Tibial nerve (tissue), 4 donors: ENCODE results near the gene S1PR2. TPM values are rescaled to one million over a fixed set of nuclear protein-coding genes. Genes with fewer than 3 reads are reported as not detected.

Experiments
- DNase-seq, 2 donors: peaks; one replicate each; pipeline ENCODE4 v3.0.0-alpha.2; 2019; ENCODE audit warnings: low spot score in 2 of 2
- H3K27ac ChIP-seq, 4 donors: fragments of 200-600 bp; sonication (generic) in 3 of 4; one replicate each; pipeline ENCODE4 v1.5.1; 2017 to 2019; ENCODE audit warnings: mild to moderate bottlenecking in 1 of 4
- H3K27me3 ChIP-seq, 2 donors: fragments of 200-600 bp; sonication (generic) in 1 of 2; one replicate each; pipeline versions ENCODE4 v1.5.1 to v1.6.0; 2017 to 2019
- H3K36me3 ChIP-seq, 3 donors: fragments of 200-600 bp; sonication (generic); one replicate each; pipeline ENCODE4 v1.5.1; 2018 to 2019
- H3K4me1 ChIP-seq, 4 donors: fragments of 200-600 bp; sonication (generic) in 3 of 4; one replicate each; pipeline ENCODE4 v1.5.1; 2017 to 2019
- H3K4me3 ChIP-seq, 4 donors: fragments of 200-600 bp; sonication (generic) in 3 of 4; one replicate each; pipeline ENCODE4 v1.5.1; 2017 to 2019; ENCODE audit warnings: mild to moderate bottlenecking in 1 of 4, moderate library complexity in 1 of 4
- H3K9me3 ChIP-seq, 4 donors: fragments of 200-600 bp; sonication (generic) in 3 of 4; one replicate each; pipeline ENCODE4 v1.5.1; 2017 to 2019
- EP300 ChIP-seq, 2 donors: sonication (generic); formaldehyde crosslinking; IDR thresholded peaks; one replicate each; pipeline ENCODE4 v1.6.1; 2017; ENCODE audit warnings: antibody characterized with exemption in 2 of 2, mild to moderate bottlenecking in 1 of 2
- POLR2A ChIP-seq, 2 donors: fragments of 450-650 bp; IDR thresholded peaks; one replicate each; pipeline ENCODE4 v1.6.1; 2017; ENCODE audit warnings: antibody characterized with exemption in 2 of 2, mild to moderate bottlenecking in 2 of 2, moderate library complexity in 2 of 2
- WGBS, 2 donors: methylation state at CpG; one replicate each; pipeline ENCODE4 v1.1.5; 2018; 5-methylcytosine and 5-hydroxymethylcytosine counted together
- total RNA-seq, 4 donors: library from RNA; depleted of rRNA; stranded (reverse); fragments of >200 nt; gene quantifications; one replicate each; pipeline ENCODE4 v1.1.0, GENCODE V29; 2016
- TF ChIP-seq, protein P1 (sequence below), 5 experiments: fragments of 200-600 bp in 3 of 5; fragments of 450-650 bp in 2 of 5; sonication (generic) in 3 of 5; IDR thresholded peaks; one replicate each; pipeline ENCODE4 v1.5.1; 2016 to 2019; ENCODE audit warnings: antibody characterized with exemption in 5 of 5, mild to moderate bottlenecking in 3 of 5, moderate library complexity in 2 of 5

Gene S1PR2
- total RNA-seq, 4 donors from 2014 or later = 11.6 to 13.3 (median 12.2) TPM

DNA sequence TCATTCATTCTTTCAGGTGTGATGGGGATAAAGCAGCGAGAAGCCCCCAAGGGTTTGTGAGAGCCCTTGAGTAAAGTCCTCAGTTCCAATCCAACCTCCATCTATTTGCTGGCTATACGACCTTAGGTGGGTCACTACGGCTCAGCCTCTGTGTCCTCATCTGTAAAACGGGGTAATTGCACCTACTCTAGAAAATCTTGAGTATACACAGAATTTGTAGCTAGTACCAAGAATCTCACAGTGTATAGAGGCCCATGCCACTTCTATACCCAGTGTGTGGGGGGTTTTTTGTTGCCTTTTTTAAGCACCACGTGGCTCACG, 36.0 kb downstream of the S1PR2 start:
- peak overlapping the region; percentile 77 to 95 (median 92) for H3K4me3 ChIP-seq
- H3K9me3 ChIP-seq = no peaks in the 10 kb centered on the region
- DNase-seq = no peak
- H3K4me1 ChIP-seq = peaks cover 0 to 63% (median 19%) of the 10 kb centered on the region in 4 donors
- peak overlapping the region; percentile 76 to 91 (median 86) for H3K27ac ChIP-seq
- peaks cover 0 to 8% (median 0%) of the 10 kb centered on the region in 3 donors for H3K36me3 ChIP-seq
- TF ChIP-seq, protein P1, sequence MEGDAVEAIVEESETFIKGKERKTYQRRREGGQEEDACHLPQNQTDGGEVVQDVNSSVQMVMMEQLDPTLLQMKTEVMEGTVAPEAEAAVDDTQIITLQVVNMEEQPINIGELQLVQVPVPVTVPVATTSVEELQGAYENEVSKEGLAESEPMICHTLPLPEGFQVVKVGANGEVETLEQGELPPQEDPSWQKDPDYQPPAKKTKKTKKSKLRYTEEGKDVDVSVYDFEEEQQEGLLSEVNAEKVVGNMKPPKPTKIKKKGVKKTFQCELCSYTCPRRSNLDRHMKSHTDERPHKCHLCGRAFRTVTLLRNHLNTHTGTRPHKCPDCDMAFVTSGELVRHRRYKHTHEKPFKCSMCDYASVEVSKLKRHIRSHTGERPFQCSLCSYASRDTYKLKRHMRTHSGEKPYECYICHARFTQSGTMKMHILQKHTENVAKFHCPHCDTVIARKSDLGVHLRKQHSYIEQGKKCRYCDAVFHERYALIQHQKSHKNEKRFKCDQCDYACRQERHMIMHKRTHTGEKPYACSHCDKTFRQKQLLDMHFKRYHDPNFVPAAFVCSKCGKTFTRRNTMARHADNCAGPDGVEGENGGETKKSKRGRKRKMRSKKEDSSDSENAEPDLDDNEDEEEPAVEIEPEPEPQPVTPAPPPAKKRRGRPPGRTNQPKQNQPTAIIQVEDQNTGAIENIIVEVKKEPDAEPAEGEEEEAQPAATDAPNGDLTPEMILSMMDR (IDR thresholded peaks at IDR 0.05) = no peak
- TF ChIP-seq POLR2A (IDR thresholded peaks at IDR 0.05) = no peak
- TF ChIP-seq EP300 (IDR thresholded peaks at IDR 0.05) = no peak
- 21 to 31% methylated on average over 6 of the region's 6 CpGs for WGBS, 2 donors
- H3K27me3 ChIP-seq = no peaks in the 10 kb centered on the region

DNA sequence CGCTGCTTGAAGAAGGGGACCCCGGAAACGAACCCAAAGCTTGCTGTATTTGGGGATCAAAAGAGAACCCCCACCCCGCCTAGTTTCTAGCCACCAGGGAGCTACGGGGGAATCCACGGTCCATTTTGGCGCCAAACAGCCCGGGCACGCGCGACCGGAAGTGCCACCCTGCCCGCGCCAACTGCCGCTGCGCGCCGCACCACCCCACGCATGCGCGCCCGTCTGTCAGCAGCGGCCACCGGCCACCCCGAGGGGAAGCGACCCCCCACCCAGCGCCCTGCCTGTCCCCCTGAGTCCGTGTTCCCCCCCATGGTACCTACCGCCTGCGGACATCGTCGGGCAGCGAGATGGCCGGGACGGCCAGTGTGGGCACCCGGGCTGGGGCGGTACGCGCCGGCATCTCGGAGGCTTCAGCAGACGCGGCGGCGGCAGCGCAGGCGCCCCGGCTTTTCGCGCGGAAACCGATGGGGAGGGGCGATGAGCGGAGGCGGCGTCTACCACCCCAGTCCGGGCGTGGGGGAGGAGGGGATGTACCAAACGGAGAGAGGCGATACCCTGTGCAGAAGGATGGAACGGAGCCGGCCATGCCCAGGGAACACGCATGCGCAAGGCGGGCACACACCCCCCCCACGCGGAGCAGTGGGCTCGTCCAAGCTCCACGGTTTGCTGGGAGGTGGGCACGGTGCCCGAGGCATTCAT, 36.5 kb downstream of the S1PR2 start, which contains the start of gene DNMT1:
DNMT1 (minus strand) TSS at position 454 of the 699 bp plus-strand sequence; CDS start at position 400, 54 bp downstream.
- TF ChIP-seq, protein P1 (IDR thresholded peaks at IDR 0.05) = peak in 1 of 5 experiments; percentile 48
- TF ChIP-seq EP300 (IDR thresholded peaks at IDR 0.05) (peak; percentile 59 to 85), POLR2A (IDR thresholded peaks at IDR 0.05) (peak in 1 of 2 donors; percentile 65)
- no peaks in the 10 kb centered on the region for H3K9me3 ChIP-seq
- no peaks in the 10 kb centered on the region for H3K27me3 ChIP-seq
- H3K4me1 ChIP-seq = peaks cover 0 to 61% (median 19%) of the 10 kb centered on the region in 4 donors
- WGBS, 2 donors = 0 to 1% methylated on average over 44 to 68 of the region's 71 CpGs
- peak within 1 kb of the TSS; percentile 77 to 95 (median 92) for H3K4me3 ChIP-seq
- H3K27ac ChIP-seq = peak within 1 kb of the TSS; percentile 76 to 91 (median 86)
- H3K36me3 ChIP-seq = peaks cover 0 to 8% (median 0%) of the 10 kb centered on the region in 3 donors
- peak; percentile 86 to 92 for DNase-seq

DNA sequence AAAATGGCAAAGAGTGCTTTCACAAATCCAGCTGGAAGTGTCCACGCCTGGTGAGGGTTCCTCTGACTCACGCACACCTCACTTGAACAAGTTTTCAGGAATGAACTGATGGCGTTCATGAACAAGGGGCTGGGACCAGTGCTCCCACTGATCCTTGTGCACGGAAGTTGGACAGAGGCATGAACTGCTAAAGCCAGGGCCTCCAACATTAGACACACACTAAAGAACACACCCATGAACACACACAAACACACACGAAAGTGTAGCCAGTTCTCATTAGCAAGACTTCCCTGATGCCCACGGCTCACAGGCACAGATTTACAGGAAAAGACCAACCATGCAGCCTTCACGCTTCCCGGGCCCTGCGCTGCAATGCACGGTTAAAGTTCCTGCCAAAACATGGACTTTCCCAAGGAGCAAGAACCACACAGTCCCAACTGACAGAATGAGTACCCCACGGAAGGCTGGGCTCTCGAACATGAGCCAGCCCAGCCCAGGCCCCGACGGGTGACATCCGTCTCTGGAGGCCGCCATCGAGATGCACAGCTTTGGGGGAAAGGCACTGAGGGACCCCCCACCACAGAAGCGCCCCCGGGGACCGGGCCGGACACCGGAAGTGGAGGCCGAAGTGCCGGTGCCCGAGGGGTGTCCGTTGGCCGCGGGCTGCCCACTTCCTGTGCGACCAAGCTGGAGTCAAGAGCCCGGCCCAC, 37.2 kb downstream of the S1PR2 start:
- DNase-seq = peak in 1 of 2 donors; percentile 9
- Histone ChIP-seq H3K4me1 (peaks cover 0 to 54% (median 17%) of the 10 kb centered on the region in 4 donors), H3K9me3 (no peaks in the 10 kb centered on the region), H3K36me3 (peaks cover 0 to 8% (median 0%) of the 10 kb centered on the region in 3 donors), H3K27me3 (no peaks in the 10 kb centered on the region), H3K4me3 (peak overlapping the region; percentile 77 to 95 (median 92)), H3K27ac (peak overlapping the region; percentile 76 to 91 (median 86))
- WGBS, 2 donors = 0 to 2% methylated on average over 15 to 28 of the region's 30 CpGs
- TF ChIP-seq EP300 (IDR thresholded peaks at IDR 0.05) (no peak), POLR2A (IDR thresholded peaks at IDR 0.05) (no peak)
- TF ChIP-seq, protein P1 (IDR thresholded peaks at IDR 0.05) = no peak

DNA sequence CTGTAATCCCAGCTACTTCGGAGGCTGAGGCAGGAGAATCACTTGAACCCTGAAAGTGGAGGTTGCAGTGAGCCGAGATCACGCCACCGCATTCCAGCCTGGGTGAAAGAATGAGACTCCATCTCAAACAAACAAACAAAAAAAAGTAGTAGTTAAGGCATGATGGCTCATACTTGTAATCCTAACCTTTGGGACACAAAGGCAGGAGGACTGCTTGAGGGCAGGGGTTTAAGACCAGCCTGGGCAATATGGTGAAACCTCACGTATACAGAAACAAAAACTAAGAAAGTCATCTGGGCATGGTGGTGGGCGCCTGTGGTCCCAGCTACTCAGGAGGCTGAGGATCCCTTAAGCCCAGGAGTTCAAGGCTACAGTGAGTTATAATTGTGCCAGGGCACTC, 38.2 kb downstream of the S1PR2 start:
- peaks cover 0 to 45% (median 14%) of the 10 kb centered on the region in 4 donors for H3K4me1 ChIP-seq
- no peaks in the 10 kb centered on the region for H3K9me3 ChIP-seq
- WGBS, 2 donors = 83 to 84% methylated on average over 6 of the region's 6 CpGs
- peaks cover 0 to 8% (median 0%) of the 10 kb centered on the region in 3 donors for H3K36me3 ChIP-seq
- no peak overlapping the region for H3K4me3 ChIP-seq
- H3K27me3 ChIP-seq = no peaks in the 10 kb centered on the region
- no peak for DNase-seq
- TF ChIP-seq, protein P1 (IDR thresholded peaks at IDR 0.05) = no peak
- TF ChIP-seq POLR2A (IDR thresholded peaks at IDR 0.05) = no peak
- peak overlapping the region in 1 of 4 donors; percentile 91 for H3K27ac ChIP-seq

DNA sequence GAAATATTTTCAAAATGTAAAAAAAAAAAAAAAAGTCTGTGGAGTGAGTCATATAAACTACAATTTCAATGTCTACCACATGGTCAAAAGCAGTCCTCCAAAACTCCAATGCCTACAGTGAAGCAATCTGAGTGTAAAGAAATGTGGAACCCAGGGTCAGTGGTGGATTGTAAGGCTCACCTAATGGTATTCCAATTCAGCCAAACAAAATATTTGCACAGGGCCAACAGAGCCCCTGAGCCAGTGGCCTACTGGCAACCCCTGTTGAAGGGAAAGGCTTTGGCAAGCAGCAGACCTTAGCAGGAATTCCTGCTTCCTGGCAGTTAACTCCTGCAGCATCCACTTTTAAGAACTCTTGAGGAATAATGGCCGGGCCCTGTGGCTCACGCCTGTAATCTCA, 39.8 kb downstream of the S1PR2 start:
- TF ChIP-seq EP300 (IDR thresholded peaks at IDR 0.05) = peak in 1 of 2 donors; percentile 80
- TF ChIP-seq, protein P1 (IDR thresholded peaks at IDR 0.05) = no peak
- TF ChIP-seq POLR2A (IDR thresholded peaks at IDR 0.05) = no peak
- Histone ChIP-seq H3K4me3 (no peak overlapping the region), H3K4me1 (peaks cover 0 to 45% (median 14%) of the 10 kb centered on the region in 4 donors), H3K9me3 (no peaks in the 10 kb centered on the region), H3K27ac (no peak overlapping the region), H3K27me3 (no peaks in the 10 kb centered on the region), H3K36me3 (peaks cover 0 to 15% (median 0%) of the 10 kb centered on the region in 3 donors)
- peak; percentile 18 to 51 for DNase-seq
- WGBS, 2 donors = 41 to 44% methylated on average over 2 of the region's 2 CpGs
